ENCODE results near the gene ANKRD52. TPM values are rescaled to one million over a fixed set of nuclear protein-coding genes. Genes with fewer than 3 reads are reported as not detected.

Gene ANKRD52
- total and polyA plus RNA-seq, 9 of the 15 experiments (the other 6 are each of a cell fraction or from before 2014, with no cell fraction given): 0.52 to 46.8 (median 7.9) TPM

- TF ChIP-seq HMGXB4 (CRISPR knock-in tag; IDR thresholded peaks at IDR 0.05) (no peak), ZNF41 (CRISPR knock-in tag; conservative IDR thresholded peaks at IDR 0.05) (0 out of 2 replicates have a peak, but pooled peaks have one; percentile 19), SMAD1 (IDR thresholded peaks at IDR 0.05; ENCODE audit: low read depth, low read length, partially characterized antibody) (no peak), TFE3 (CRISPR knock-in tag; IDR thresholded peaks at IDR 0.05) (no peak), ELF1 (tag; IDR thresholded peaks at IDR 0.05) (0 out of 2 replicates have a peak, but pooled peaks have one; percentile 54), CBX2 (IDR thresholded peaks at IDR 0.05; ENCODE audit: insufficient read depth, low read length, poor library complexity, severe bottlenecking) (no peak), FOXK2 (conservative IDR thresholded peaks at IDR 0.05 in 1 of 2, IDR thresholded peaks at IDR 0.05 in 1 of 2; ENCODE audit: low read depth in 2 of 2) (0 out of 4 replicates have a peak, but pooled peaks of 1 of the 2 experiments have one; percentile 25), CCAR2 (IDR thresholded peaks at IDR 0.05; ENCODE audit: low read depth, low read length) (no peak), KLF1 (tag; IDR thresholded peaks at IDR 0.05) (no peak), LARP7 (IDR thresholded peaks at IDR 0.05) (no peak), NFIC (IDR thresholded peaks at IDR 0.05) (peak; percentile 83), DMBX1 (CRISPR knock-in tag; IDR thresholded peaks at IDR 0.05; ENCODE audit: borderline replicate concordance) (0 out of 2 replicates have a peak, but pooled peaks have one; percentile 32), NCOA4 (IDR thresholded peaks at IDR 0.05; ENCODE audit: partially characterized antibody) (no peak), MXD1 (CRISPR knock-in tag; IDR thresholded peaks at IDR 0.05; ENCODE audit: borderline replicate concordance, poor library complexity, severe bottlenecking) (no peak), GABPB1 (CRISPR knock-in tag; IDR thresholded peaks at IDR 0.05) (no peak), EWSR1 (IDR thresholded peaks at IDR 0.05; ENCODE audit: borderline replicate concordance, low read depth, partially characterized antibody) (no peak), FOXP4 (CRISPR knock-in tag; IDR thresholded peaks at IDR 0.05; ENCODE audit: borderline replicate concordance) (no peak), NBN (IDR thresholded peaks at IDR 0.05; ENCODE audit: low read depth) (peak; percentile 76), SIX5 (IDR thresholded peaks at IDR 0.05; ENCODE audit: borderline replicate concordance in 1 of 2, insufficient read depth in 1 of 2, low read depth in 1 of 2, low read length in 2 of 2) (no peak), ZNF644 (tag; IDR thresholded peaks at IDR 0.05; ENCODE audit: low read depth) (peak; percentile 54; the same call in 1 of the 2 replicates)
Observed at GRCh38 chr12:56300644-56301464, 42.7 kb upstream of the ANKRD52 start (continued).

All from K562 (cell line).